GM21825 (cell line): Measurements from ENCODE around the gene PEX3.
"Not testable (repeated sequence)": the region's sequence is repeated elsewhere in the genome, so short reads cannot be mapped to it uniquely, and the experiment has no call there.

Experiments
- ATAC-seq: cut with Tn5 transposase; IDR thresholded peaks from one replicate; pipeline ENCODE4 v1.9.1; 2021; ENCODE audit warnings: mild to moderate bottlenecking, moderate library complexity; ENCODE audit not compliant: unreplicated experiment

Gene PEX3

GRCh38 chr6:143505111-143505510 lies 54.5 kb downstream of the PEX3 start:
- ATAC-seq = no peak

- no peak for ATAC-seq
Measured at GRCh38 chr6:143505537-143505936, 54.9 kb downstream of the PEX3 start.

- no peak for ATAC-seq
Measured at GRCh38 chr6:143506199-143506598, 55.6 kb downstream of the PEX3 start.

- no peak for ATAC-seq
Measured at GRCh38 chr6:143506620-143507019, 56.0 kb downstream of the PEX3 start.

GRCh38 chr6:143507358-143508145 lies 56.9 kb downstream of the PEX3 start:
- ATAC-seq = peak; percentile 49

- ATAC-seq = not testable (repeated sequence)
Measured at GRCh38 chr6:143510326-143510725, 59.7 kb downstream of the PEX3 start.

GRCh38 chr6:143510991-143511891 lies 60.6 kb downstream of the PEX3 start, which contains the start of gene FUCA2:
Gene FUCA2, minus strand, starts transcription at chr6:143511720. Its CDS starts 86 bp downstream, at chr6:143511634.
- peak; percentile 56 for ATAC-seq

GRCh38 chr6:143513410-143513809 lies 62.8 kb downstream of the PEX3 start:
- ATAC-seq = no peak

GRCh38 chr6:143515061-143515760 lies 64.6 kb downstream of the PEX3 start:
- no peak for ATAC-seq

- ATAC-seq = no peak
Measured at GRCh38 chr6:143515766-143516355, 65.3 kb downstream of the PEX3 start.

- ATAC-seq = no peak
Measured at GRCh38 chr6:143516690-143517446, 66.3 kb downstream of the PEX3 start.

GRCh38 chr6:143517447-143517773 lies 66.8 kb downstream of the PEX3 start:
- ATAC-seq = no peak

- no peak for ATAC-seq
Measured at GRCh38 chr6:143522039-143522600, 71.5 kb downstream of the PEX3 start.

- no peak for ATAC-seq
Measured at GRCh38 chr6:143525356-143525755, 74.8 kb downstream of the PEX3 start.

- no peak for ATAC-seq
Measured at GRCh38 chr6:143527677-143528076, 77.1 kb downstream of the PEX3 start.

- ATAC-seq = peak; percentile 88
Measured at GRCh38 chr6:143528164-143528811, 77.7 kb downstream of the PEX3 start.

- no peak for ATAC-seq
Measured at GRCh38 chr6:143529095-143529494, 78.5 kb downstream of the PEX3 start.

- no peak for ATAC-seq
Measured at GRCh38 chr6:143531720-143532499, 81.3 kb downstream of the PEX3 start.

- no peak for ATAC-seq
Measured at GRCh38 chr6:143535189-143535614, 84.6 kb downstream of the PEX3 start.
